Measurements from ENCODE around the gene TRAPPC13.

Gene TRAPPC13

DNA sequence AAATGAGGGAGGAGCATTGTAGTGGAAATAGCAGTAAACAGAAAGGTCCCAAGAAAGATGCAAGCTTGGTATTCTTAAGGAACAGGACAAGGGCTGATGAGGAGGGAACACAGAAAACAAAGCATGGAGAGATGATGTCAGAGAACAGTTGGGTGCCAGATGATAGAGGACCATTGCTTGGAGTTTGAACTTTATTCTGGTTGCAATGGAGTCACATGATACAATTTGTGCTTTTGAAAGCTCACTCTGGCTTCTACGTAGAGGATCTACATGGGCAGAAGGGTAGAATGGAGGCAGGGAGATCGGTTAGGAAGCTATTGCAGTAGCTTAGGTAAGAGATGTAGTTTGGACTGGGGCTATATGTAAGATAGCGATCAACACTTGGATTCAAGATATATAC, 57.3 kb downstream of the TRAPPC13 start:
- no peak for DNase-seq

- DNase-seq, result no peak
These were observed 68.3 kb downstream of the TRAPPC13 start for GRCh38 chr5:65693121-65693520.

- no peak for DNase-seq
These were observed 70.4 kb downstream of the TRAPPC13 start for GRCh38 chr5:65695162-65695755.

- DNase-seq, result no peak
These were observed 71.1 kb downstream of the TRAPPC13 start for GRCh38 chr5:65695896-65696295.

GRCh38 chr5:65696892-65697291, 72.1 kb downstream of the TRAPPC13 start:
- peak; percentile 11 for DNase-seq

GRCh38 chr5:65699338-65699737, 74.5 kb downstream of the TRAPPC13 start:
- no peak for DNase-seq

DNA sequence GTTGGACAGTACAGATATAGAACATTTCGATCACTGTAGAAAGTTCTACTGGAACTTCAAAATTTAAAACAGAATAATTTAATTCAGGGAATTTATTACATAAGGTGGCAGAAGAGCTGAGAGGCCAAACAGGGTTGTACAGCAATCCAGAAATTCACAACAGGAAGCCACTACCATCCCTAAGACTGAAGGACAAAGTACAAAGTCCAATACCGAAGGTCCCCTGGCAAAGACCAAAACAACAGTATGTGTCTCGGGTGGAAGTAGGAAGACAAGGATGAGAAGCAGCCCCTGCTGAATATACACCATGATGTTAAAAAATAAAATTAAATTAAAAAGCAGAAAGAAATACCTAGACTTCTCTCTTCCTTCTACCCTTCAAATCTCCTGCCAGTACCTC, 77.2 kb downstream of the TRAPPC13 start:
- no peak for DNase-seq

DNA sequence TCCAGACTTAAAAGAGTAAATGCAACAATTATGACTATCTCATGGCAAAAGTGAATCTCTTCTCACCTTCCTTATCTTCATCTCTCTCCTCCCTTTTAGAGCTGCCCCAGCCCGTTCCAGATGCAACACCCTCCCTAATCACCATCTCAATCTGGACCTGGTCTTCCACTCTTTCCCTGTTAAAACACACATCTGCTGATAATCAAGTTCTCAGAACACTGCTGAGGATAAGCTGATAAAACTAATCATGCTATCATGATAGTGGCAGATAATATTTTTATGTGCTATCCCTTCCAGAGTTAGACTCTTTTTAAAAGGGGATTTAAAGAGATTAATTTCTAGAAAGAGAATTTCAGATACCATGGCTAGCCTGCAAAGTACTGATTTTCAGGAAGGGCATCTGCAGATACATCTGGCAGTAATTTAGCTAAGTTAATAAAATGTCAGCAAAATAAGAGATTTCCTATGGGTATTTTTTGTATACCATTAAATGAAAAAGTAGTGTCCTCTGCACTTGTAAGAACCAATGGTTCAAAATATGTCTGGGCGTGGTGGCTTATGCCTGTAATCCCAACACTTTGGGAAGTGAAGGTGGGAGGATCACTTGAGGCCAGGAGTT, 79.9 kb downstream of the TRAPPC13 start:
- DNase-seq, result no peak

DNA sequence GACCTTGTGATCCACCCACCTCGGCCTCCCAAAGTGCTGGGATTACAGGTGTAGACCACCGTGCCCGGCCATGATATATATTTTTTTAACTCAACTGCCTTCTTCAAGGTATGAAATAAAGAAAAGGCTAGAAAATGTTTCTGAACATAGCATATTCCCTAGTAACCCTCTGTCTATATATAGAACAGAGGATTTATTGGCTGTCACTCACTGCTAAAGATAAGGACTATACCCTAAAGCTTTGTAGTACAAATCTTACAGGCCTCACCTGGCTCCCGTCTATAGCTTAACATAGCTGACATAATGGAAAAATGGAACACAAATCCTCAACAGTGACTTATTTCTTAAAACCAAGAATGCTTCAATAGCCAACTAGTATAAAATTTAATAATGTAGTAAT, 82.8 kb downstream of the TRAPPC13 start:
- DNase-seq, result no peak

GRCh38 chr5:65708145-65708544, 83.3 kb downstream of the TRAPPC13 start:
- DNase-seq, result no peak

All from fibroblast of skin of back (primary cell).